Limb (tissue), 2 donors: ENCODE data around the gene SCFD1.
"Not testable (repeated sequence)": the region's sequence is repeated elsewhere in the genome, so short reads cannot be mapped to it uniquely, and the experiment has no call there.

Experiments
- DNase-seq, 2 donors: peaks; one replicate each; pipeline ENCODE4 v3.0.0-alpha.2; 2016; ENCODE audit errors: extremely low spot score in 2 of 2

Gene SCFD1

DNA sequence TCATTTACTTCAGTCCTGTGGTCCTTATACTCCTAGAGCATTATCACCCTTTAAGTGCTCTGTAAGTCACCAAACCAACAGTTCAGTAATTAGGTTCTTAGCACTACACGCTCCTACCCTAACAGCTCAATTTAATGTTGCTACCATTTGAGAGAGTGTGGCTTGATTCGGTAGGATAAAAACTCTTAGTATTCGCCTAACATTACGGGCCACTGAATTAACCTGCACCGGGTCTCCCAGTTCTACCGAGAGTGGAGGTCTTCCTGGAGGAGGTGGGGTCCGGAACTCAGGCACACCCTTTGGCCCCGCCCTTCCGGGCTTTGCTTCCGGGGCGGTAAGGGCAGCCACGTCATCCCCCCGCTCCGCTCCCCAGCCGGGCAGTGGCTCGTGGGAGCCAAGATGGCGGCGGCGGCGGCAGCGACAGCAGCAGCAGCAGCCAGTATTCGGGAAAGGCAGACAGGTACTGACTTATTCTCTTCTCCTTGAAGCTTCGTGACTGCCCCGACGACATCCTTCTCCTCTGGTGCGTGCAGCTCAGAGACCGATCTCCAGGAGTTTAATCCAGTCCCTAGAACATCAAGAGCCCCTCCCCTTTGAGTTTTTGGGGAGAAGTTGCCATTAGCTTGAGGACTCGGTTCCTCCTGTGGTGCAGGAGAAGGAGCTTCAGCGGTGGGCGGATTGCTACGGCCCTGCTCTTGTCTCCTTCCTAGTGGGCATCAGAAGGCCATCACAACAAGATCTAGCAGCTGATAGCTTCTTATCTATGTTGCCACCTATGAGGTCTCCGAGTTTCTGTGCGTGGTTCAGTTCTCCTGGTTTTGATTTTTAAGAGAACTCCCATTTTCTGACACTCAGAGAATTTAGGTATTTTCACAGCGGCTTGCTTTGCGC lies at the start of gene SCFD1:
Gene SCFD1, plus strand, starts transcription at position 380 of the 891 bp plus-strand sequence. Its CDS starts 20 bp downstream, at position 400.
- DNase-seq: peak; percentile 94 to 96

GRCh38 chr14:30572771-30573170 lies 49.3 kb upstream of the SCFD1 start:
- DNase-seq: no peak

DNA sequence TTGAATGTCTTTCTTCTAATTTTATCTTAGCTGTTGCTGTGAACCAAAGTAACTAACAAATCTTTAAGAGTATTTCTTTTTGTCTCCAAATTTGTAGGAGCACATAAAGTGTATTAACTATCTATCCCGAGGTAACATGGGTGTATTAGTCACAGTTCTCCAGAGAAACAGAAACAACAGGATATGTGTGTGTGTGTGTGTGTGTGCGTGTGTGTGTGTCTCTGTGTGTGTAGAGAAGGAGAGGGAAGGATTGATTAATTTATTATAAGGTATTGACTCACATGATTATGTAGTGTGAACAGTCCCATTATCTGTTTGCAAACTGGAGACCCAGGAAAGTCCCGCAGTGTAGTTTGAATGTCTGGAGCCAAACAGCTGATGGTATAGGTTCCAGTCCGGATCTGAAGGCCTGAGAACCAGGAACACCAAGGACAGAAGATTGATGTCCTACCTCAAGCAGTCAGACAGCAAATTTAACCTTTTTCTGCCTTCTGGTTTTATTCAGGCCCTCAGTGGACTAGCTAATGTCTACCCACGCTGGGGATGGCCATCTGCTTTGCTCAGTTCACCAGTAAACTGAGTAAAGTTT lies 48.8 kb upstream of the SCFD1 start:
- no peak for DNase-seq

- no peak for DNase-seq
These were observed 48.2 kb upstream of the SCFD1 start for GRCh38 chr14:30573966-30574365.

DNA sequence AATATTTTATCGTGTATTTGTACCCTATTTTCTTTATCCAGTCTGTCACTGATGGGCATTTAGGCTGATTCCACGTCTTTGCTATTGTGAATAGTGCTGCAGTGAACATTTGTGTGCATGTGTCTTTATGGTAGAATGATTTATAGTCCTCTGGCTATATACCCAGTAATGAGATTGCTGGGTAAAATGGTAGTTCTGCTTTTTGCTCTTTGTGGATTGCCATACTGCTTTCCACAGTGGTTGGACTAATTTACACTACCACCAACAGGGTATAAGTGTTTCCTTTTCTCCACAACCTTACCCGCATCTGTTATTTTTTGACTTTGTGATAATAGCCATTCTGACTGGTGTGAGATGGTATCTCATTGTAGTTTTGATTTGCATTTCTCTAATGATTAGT lies 47.3 kb upstream of the SCFD1 start:
- DNase-seq: not testable (repeated sequence)

- DNase-seq: not testable (repeated sequence)
These were observed 45.8 kb upstream of the SCFD1 start for GRCh38 chr14:30576333-30576732.

DNA sequence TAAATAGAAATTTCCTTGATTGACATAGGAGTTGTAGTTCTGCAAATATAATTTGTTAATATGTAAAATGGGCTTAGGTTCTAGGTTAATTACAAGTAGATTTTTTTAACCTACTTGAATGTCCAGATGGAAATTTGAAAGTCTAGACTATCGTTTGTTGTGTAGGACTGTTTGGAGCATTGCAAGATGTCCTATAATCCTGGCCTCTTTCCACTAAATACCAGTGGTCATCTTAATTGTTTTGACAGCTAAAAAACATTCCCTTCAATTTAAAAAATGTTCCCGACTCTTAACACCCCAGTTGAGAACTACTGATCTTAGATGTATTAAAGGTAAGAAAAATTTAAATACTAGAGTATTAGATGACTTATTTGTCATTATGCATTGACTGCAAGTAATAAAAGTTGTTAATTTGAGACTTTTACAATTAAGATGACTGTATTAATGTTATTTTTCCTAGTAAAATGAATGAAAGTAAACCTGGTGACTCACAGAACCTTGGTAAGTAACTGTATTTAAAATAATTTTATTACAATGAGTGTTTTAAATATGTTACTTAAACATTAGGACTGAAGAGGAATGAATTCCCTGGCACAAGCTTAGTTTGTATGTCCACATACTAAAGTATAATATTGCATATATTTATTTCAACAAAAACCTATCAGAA lies 41.4 kb upstream of the SCFD1 start:
- no peak for DNase-seq

DNA sequence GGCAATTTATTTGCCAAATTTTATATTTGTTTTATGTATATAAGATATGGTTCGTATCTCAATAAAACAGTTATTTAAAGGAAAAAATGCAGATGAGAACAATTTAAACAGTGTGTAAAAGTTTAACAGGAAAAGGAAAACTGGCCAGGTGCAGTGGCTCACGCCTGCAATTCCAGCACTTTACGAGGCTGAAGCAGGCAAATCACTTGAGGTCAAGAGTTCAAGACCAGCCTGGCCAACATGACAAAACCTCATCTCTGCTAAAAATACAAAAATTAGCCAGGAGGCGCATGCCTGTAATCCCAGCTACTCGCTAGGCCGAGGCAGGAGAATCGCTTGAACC lies 40.9 kb upstream of the SCFD1 start:
- DNase-seq: no peak

- no peak for DNase-seq
These were observed 39.7 kb upstream of the SCFD1 start for GRCh38 chr14:30582376-30582775.

DNA sequence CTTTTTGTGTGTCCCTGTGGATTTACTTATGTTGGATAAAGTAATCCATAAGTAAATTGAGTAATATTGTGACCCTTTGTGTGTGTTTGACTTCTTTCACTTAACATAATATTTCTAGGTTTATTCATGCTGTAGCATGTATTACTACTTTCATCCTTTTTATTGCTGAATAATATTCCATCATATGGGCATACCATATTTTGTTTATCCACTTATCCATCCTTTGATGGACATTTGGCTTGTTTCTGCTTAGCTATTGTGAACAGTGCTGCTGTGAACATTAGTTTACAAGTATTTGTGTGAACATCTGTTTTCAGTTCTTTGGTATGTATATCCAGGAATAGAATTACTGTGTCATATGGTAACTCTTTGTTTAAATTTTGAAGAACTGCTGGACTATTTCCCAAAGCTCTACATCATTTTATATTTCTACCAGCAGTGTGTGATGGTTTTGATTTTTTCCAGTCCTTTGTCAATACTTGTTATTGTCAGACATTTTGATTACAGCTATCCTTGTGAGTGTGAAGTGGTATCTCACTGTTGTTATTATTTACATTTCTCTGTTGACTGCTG lies 38.0 kb upstream of the SCFD1 start:
- no peak for DNase-seq

DNA sequence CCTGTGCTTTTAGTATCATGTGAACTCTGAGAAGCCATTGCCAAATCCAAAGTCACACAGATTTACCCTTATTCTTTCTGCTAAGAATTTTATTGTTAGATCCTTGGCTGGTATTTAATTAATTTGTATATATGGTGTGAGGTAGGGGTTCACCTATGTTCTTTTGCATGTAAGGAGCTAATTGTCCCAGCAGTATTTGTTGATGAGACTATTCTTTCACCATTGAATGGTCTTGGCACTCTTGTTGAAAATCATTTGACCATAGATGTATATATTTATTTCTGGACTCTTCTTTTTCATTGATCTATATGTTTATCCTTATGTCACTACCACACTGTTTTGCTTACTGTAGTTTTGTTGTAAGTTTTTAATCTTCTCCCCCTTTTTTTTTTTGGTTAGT lies 36.9 kb upstream of the SCFD1 start:
- DNase-seq: no peak

DNA sequence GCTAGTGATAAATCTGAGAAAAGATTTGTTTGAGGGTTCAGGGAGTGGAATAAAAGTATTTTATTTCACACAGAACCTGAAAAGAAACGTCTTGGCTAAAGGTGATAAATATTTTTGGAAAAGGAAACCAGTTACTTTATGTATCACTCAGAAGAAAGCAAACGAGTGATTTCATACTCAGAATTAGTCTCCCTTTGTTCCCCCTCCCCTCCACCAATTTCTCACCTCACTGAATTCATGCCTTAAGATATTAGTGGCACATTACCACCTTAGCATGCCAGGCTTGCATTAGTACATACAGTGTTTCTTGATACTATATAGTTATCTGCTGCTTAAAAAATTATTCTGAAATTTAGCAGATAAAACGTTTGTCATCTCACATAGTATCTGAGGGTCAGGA lies 35.0 kb upstream of the SCFD1 start:
- no peak for DNase-seq

- no peak for DNase-seq
These were observed 33.2 kb upstream of the SCFD1 start for GRCh38 chr14:30588873-30589272.

DNA sequence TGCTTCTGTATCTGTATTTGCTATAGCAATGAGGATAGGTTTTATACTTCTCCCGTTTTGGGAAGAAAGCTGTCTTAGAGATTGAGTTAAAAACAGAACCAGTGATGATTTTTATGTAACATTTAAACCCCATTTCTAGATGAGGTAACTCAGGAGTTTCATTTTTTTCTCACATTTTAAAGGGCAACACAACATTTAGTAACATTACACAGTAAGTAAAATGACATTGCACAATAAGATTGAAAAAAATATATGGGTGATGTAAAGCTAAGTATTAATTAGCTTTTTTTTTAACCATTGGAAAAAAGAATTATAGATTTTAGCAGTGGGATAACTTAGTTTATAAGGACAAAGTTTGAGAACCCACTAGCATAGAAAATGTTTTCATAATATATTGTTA lies 25.2 kb upstream of the SCFD1 start:
- DNase-seq: no peak

- DNase-seq: no peak
These were observed 24.6 kb upstream of the SCFD1 start for GRCh38 chr14:30597504-30597903.

DNA sequence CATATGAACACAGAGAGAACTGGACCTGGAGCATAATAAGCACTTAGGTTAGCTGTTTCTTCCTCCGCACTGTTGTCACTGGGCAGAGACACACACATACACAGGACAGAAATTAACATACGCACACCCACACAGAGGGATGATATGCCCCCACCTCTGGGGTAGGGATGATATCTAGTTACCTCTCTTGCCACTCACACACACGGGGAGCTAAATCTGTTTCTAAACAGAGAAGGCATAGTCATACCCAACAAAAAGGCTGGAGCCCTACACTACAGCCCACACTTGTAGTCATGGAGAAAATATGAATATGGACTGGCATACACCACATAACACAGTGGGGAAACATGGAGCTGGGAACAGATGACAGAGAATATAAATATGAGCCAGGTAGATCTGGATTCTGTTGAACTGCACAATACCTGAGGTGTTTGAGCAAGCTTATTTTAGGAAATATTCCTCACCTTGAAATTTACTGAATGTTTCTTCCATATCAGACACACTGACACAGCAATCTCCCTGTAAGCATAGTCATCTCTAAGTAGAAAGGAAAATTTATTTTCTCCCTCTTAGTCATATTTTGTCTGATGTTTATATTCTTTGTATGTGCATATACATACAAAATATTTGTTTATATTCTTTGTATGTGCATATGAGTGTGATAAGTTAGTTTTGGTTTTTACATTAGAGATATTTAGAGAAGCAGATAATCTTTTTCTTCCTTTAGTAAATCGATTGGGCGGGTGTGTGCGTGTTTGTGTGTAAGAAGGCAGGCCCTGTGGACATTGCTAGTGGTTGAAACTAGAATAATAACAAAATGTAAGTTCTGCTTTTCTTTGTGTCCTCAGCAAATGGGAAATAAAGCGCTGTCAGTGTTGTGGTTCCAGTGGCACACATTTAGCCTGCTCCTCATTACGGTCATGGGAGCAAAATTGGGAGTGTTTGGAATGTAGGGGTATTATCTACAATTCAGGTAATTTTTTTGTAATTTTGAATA lies 20.9 kb upstream of the SCFD1 start:
- no peak for DNase-seq

- DNase-seq: no peak
These were observed 18.7 kb upstream of the SCFD1 start for GRCh38 chr14:30603402-30603801.

DNA sequence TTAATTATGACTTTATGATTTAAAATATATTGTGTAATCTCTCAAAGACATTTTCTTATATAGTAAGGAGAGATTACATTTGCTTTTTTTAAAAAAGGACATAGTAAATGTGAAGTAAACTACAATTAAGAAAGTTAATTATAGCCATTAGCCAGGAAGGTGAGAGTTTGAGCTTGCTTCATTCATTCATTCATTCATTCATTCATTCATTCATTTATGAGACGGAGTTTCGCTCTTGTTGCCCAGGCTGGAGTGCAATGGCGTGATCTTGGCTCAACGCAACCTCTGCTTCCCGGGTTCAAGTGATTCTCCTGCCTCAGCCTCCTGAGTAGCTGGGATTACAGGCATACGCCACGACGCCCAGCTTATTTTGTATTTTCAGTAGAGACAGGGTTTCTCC lies 17.4 kb upstream of the SCFD1 start:
- not testable (repeated sequence) for DNase-seq

- DNase-seq: no peak
These were observed 14.9 kb upstream of the SCFD1 start for GRCh38 chr14:30607156-30607780.

DNA sequence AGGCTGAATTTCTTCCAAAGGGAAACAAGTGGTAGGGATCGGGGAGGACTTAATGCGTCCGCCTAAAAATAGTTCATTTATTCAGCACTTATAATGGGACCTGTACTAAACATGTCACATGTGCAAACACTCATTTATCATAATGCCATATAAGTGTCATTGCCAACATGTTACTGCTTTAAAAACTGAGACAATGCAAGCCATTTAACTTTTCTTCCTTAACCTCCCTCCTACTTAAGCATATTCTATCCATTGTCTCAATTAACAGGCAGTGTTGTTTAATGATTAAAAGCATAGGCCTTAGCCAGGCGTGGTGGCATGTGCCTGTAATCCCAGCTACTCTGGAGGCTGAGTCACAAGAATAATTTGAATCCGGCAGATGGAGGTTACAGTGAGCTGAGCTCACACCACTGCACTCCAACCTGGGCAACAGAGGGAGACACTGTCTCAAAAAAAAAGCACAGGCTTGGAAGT lies 13.5 kb upstream of the SCFD1 start:
- no peak for DNase-seq
